ENCODE measurements around the gene CELA2A. TPM values are rescaled to one million over a fixed set of nuclear protein-coding genes. Genes with fewer than 3 reads are reported as not detected.
"Not testable (repeated sequence)": the region's sequence is repeated elsewhere in the genome, so short reads cannot be mapped to it uniquely, and the experiment has no call there.

CELA2A gene
- polyA plus RNA-seq, 2 of the 4 experiments (the other 2 are of a cell fraction), result not detected

DNA sequence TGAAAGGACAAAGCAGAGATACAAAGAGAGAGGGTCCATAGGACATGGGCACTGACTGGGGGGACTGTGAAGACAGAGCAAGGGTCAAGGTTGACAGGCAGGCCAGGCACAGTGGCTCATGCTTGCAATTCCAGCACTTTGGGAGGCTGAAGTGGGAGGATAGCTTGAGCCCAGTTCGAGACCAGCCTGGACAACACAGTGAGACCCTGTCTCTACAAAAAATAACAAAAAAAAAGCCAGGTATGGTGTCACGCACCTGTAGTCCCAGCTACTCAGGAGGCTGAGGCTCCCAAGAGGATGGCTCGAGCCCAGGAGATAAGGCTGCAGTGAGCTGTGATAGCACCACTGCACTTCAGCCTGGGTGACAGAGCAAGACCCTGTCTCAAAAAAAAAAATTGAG lies 63.1 kb downstream of the CELA2A start:
- no peak for FAIRE-seq
- TF ChIP-seq, protein P1, sequence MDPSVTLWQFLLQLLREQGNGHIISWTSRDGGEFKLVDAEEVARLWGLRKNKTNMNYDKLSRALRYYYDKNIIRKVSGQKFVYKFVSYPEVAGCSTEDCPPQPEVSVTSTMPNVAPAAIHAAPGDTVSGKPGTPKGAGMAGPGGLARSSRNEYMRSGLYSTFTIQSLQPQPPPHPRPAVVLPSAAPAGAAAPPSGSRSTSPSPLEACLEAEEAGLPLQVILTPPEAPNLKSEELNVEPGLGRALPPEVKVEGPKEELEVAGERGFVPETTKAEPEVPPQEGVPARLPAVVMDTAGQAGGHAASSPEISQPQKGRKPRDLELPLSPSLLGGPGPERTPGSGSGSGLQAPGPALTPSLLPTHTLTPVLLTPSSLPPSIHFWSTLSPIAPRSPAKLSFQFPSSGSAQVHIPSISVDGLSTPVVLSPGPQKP (IDR thresholded peaks at IDR 0.05; ENCODE audit: low read depth, low read length), result no peak
- TF ChIP-seq, protein P2, sequence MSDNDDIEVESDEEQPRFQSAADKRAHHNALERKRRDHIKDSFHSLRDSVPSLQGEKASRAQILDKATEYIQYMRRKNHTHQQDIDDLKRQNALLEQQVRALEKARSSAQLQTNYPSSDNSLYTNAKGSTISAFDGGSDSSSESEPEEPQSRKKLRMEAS (IDR thresholded peaks at IDR 0.05), result no peak
- POLR2A ChIA-PET, result no interaction called here
- CTCF ChIA-PET, result interaction anchor here (1.5 kb wide), 1 partner anchor 87 kb away, joined by 4 read pairs; no protein-coding TSS in a partner anchor
- Histone ChIP-seq H3K4me2 (no peak overlapping the region), H3K4me3 (no peak overlapping the region), H3K9me3 (no peaks in the 10 kb centered on the region), H3K4me1 (peaks cover 8% of the 10 kb centered on the region; the same call in 1 of the 3 replicates), H3K27ac (no peak overlapping the region)
- ATAC-seq, result no peak
- no peak for DNase-seq (ENCODE audit: low read depth in 1 of 2, low spot score in 1 of 2)
- 94% methylated on average over 3 of the region's 3 CpGs for WGBS (ENCODE audit: missing lambda C conversion rate)

DNA sequence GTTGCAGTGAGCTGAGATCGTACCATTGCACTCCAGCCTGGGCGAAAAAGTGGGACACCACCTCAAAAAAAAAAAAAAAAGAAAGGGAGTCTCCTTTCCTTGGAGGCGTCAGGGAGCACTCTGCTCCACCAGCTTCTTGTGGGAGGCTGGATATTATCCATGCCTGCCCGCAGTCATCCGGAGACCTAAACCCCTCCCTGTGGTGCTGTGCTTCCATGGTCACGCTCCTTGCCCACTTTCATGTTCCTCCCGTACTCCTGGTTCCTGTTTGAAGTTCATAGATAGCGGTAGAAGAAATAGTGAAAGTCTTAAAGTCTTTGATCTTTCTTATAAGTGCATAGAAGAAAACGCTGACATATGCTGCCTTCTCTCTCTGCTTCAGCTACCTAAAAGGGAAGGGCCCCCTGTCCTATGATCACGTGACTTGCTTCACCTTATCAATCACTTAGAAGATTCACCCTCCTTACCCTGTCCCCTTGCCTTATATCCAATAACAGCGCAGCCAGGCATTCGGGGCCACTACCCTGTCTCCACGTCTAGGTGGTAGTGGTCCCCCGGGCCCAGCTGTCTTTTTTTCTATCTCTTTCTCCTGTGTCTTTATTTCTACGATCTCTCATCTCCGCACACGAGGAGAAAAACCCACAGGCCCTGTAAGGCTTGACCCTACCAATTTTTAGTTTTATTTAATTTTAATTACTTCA lies 64.8 kb downstream of the CELA2A start:
- WGBS (ENCODE audit: missing lambda C conversion rate), result 91% methylated on average over 17 of the region's 17 CpGs
- ChIA-PET CTCF (interaction anchor here (1.5 kb wide), 1 partner anchor 89 kb away, joined by 4 read pairs; no protein-coding TSS in a partner anchor), POLR2A (interaction anchor here (0.6 kb wide), 1 partner anchor 40 kb away, joined by 3 read pairs; no protein-coding TSS in a partner anchor)
- not testable (repeated sequence) for H3K27ac ChIP-seq; H3K4me3 ChIP-seq; H3K4me2 ChIP-seq; H3K4me1 ChIP-seq; FAIRE-seq; ATAC-seq; DNase-seq (ENCODE audit: low read depth in 1 of 2, low spot score in 1 of 2); H3K9me3 ChIP-seq

Other genes with a start within 250 kb of the CELA2A start
- 0.28 and 0.31 TPM in 2 replicates for gene FHAD1, start 209.5 kb upstream of the CELA2A start, polyA plus RNA-seq (2011; rRNA removed)
- gene FHAD1, start 209.5 kb upstream of the CELA2A start, polyA plus RNA-seq (2017; fragmentation: RNase III; extraction: RNeasy Plus Mini Kit Qiagen cat#74134 plus additional on column Dnase treatment), result 0.32 to 0.45 TPM (median 0.37 TPM) in 3 replicates
- gene EFHD2, start 46.8 kb upstream of the CELA2A start, polyA plus RNA-seq (2011; rRNA removed), result 26.5 and 33.1 TPM in 2 replicates
- gene EFHD2, start 46.8 kb upstream of the CELA2A start, polyA plus RNA-seq (2017; fragmentation: RNase III; extraction: RNeasy Plus Mini Kit Qiagen cat#74134 plus additional on column Dnase treatment), result 96.2 to 127 TPM (median 108 TPM) in 3 replicates
- gene CTRC, start 18.3 kb upstream of the CELA2A start, polyA plus RNA-seq (2011; rRNA removed), result 0.14 and 0.52 TPM in 2 replicates
- gene CTRC, start 18.3 kb upstream of the CELA2A start, polyA plus RNA-seq (2017; fragmentation: RNase III; extraction: RNeasy Plus Mini Kit Qiagen cat#74134 plus additional on column Dnase treatment), result 0.14 to 0.25 TPM (median 0.18 TPM) in 3 replicates
- gene CELA2B, start 19.4 kb downstream of the CELA2A start, polyA plus RNA-seq (2011; rRNA removed), result not detected in 2 replicates
- gene CELA2B, start 19.4 kb downstream of the CELA2A start, polyA plus RNA-seq (2017; fragmentation: RNase III; extraction: RNeasy Plus Mini Kit Qiagen cat#74134 plus additional on column Dnase treatment), result not detected in 3 replicates
- 16.1 and 19.6 TPM in 2 replicates for gene CASP9, start 67.5 kb downstream of the CELA2A start, polyA plus RNA-seq (2011; rRNA removed)
- gene CASP9, start 67.5 kb downstream of the CELA2A start, polyA plus RNA-seq (2017; fragmentation: RNase III; extraction: RNeasy Plus Mini Kit Qiagen cat#74134 plus additional on column Dnase treatment), result 11.0 to 13.3 TPM (median 11.6 TPM) in 3 replicates
- gene DNAJC16, start 70.1 kb downstream of the CELA2A start, polyA plus RNA-seq (2011; rRNA removed), result 12.5 and 15.3 TPM in 2 replicates
- 4.6 to 5.5 TPM (median 4.9 TPM) in 3 replicates for gene DNAJC16, start 70.1 kb downstream of the CELA2A start, polyA plus RNA-seq (2017; fragmentation: RNase III; extraction: RNeasy Plus Mini Kit Qiagen cat#74134 plus additional on column Dnase treatment)
- gene AGMAT, start 128.3 kb downstream of the CELA2A start, polyA plus RNA-seq (2011; rRNA removed), result 10.3 and 10.7 TPM in 2 replicates
- 11.9 to 13.1 TPM (median 12.9 TPM) in 3 replicates for gene AGMAT, start 128.3 kb downstream of the CELA2A start, polyA plus RNA-seq (2017; fragmentation: RNase III; extraction: RNeasy Plus Mini Kit Qiagen cat#74134 plus additional on column Dnase treatment)
- 8.6 and 11.1 TPM in 2 replicates for gene DDI2, start 160.7 kb downstream of the CELA2A start, polyA plus RNA-seq (2011; rRNA removed)
- gene DDI2, start 160.7 kb downstream of the CELA2A start, polyA plus RNA-seq (2017; fragmentation: RNase III; extraction: RNeasy Plus Mini Kit Qiagen cat#74134 plus additional on column Dnase treatment), result 5.5 to 7.0 TPM (median 6.3 TPM) in 3 replicates
- 14.7 and 19.4 TPM in 2 replicates for gene PLEKHM2, start 227.6 kb downstream of the CELA2A start, polyA plus RNA-seq (2011; rRNA removed)
- 20.0 to 21.8 TPM (median 21.5 TPM) in 3 replicates for gene PLEKHM2, start 227.6 kb downstream of the CELA2A start, polyA plus RNA-seq (2017; fragmentation: RNase III; extraction: RNeasy Plus Mini Kit Qiagen cat#74134 plus additional on column Dnase treatment)

Measured in A549 (cell line).